Sciatic nerve (tissue), 2 donors: ENCODE data around the gene SPINK1. TPM values are rescaled to one million over a fixed set of nuclear protein-coding genes. Genes with fewer than 3 reads are reported as not detected.

ENCODE experiments used
- ATAC-seq: fragments of 200-7000 bp; cut with Tn5 transposase; one replicate; pipeline ENCODE4 v1.9.1; 2020; ENCODE audit warnings: mild to moderate bottlenecking, moderate library complexity
- DNase-seq: peaks from one replicate; pipeline ENCODE4 v3.0.0-alpha.2; 2020; ENCODE audit warnings: low spot score
- intact Hi-C: fragments of 100-400 bp; cut with DNase I; formaldehyde crosslinking; loops from one replicate; pipeline ENCODE4 v1.14.2; 2022
- total RNA-seq: library from RNA; stranded (reverse); fragmentation: NEBNext Ultra II Directional; extraction: Animal tissue kit (Norgen Biotek cat#: 25700); gene quantifications from one replicate; pipeline ENCODE4 v1.2.1, GENCODE V29; 2021
- donor health status: DM: no; HTN: no; CAD: no.
- donor health status: DM: no; HTN: no; CAD: no.

Gene SPINK1
- total RNA-seq, 1 donor from 2014 or later: 2.8 TPM

DNA sequence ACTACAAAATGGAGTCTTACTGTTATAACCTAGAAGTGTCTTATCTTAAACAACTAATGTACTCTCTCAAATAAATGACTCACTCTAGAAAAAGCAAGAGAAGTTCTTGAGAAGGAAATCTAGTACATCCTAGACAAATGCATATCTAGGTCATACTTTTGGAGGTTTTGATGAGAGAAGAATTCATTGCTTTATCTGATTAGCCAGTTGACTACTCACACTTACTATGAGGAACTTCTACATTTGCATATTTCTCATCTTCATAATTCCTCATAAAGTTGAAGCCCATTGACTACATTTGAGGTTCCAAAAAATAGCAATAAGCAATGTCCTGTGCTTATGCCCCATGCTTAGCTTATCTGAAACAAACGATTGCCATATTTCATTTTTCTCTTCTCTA, 51.8 kb downstream of the SPINK1 start:
- ATAC-seq (no peak), DNase-seq (no peak)
- intact Hi-C loops: no loop called here

DNA sequence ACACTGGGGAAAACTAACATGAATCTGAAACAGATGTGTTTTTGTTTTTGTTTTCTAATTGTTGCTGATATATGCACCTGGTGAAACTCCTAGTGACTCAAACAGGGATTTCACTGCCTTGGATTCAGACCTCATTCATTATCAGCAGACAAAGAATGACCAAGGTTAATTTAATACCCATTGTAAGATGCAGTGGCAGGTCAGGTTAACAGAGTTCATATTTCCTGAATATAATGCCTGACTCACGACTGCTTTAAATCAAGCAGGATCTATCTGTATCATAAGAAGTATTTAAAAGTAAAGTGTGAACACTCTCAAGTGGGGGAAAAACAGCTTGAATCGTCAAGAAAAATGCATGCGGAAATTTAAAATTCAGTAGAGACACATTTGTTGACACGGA, 54.5 kb downstream of the SPINK1 start:
- ATAC-seq (no peak), DNase-seq (no peak)
- intact Hi-C loops: no loop called here

Other genes starting within 250 kb of the SPINK1 start
- 14.6 TPM for gene JAKMIP2, start 48.9 kb downstream of the SPINK1 start, total RNA-seq
- 1.0 TPM for gene SCGB3A2, start 47.0 kb upstream of the SPINK1 start, total RNA-seq
- gene C5orf46, start 74.9 kb upstream of the SPINK1 start, total RNA-seq: not detected
- gene SPINK5, start 232.3 kb upstream of the SPINK1 start, total RNA-seq: 0.94 TPM